Neural crest cell (in vitro differentiated cells): ENCODE data around the gene ATG2B. TPM values are rescaled to one million over a fixed set of nuclear protein-coding genes. Genes with fewer than 3 reads are reported as not detected.

Source experiments
- DNase-seq: peaks from one replicate; pipeline ENCODE4 v3.0.0; 2021; ENCODE audit warnings: low read depth, mixed read lengths, low spot score
- H3K27ac Mint-ChIP-seq: one replicate; pipeline ENCODE4 v1.8.0; 2021; ENCODE audit warnings: mild to moderate bottlenecking, mixed read lengths; ENCODE audit not compliant: unreplicated experiment
- H3K27me3 Mint-ChIP-seq: 2 replicates; pipeline ENCODE4 v1.8.0; 2021; ENCODE audit warnings: low read depth, mild to moderate bottlenecking, mixed read lengths
- H3K36me3 Mint-ChIP-seq: 2 replicates; pipeline ENCODE4 v1.8.0; 2021; ENCODE audit warnings: low read depth, mild to moderate bottlenecking, mixed read lengths
- H3K4me1 Mint-ChIP-seq: 2 replicates; pipeline ENCODE4 v1.8.0; 2021; ENCODE audit warnings: mixed read lengths
- H3K4me3 Mint-ChIP-seq: one replicate; pipeline ENCODE4 v1.8.0; 2021; ENCODE audit warnings: mild to moderate bottlenecking, mixed read lengths
- H3K9me3 Mint-ChIP-seq: 2 replicates; pipeline ENCODE4 v1.8.0; 2021; ENCODE audit warnings: mixed read lengths
- CTCF ChIP-seq: fragments of 200-600 bp; sonication (generic); conservative IDR thresholded peaks from 2 replicates; pipeline ENCODE4 v1.5.0; 2021; ENCODE audit warnings: antibody characterized with exemption, mild to moderate bottlenecking
- total RNA-seq: library from RNA; stranded (reverse); gene quantifications from 2 replicates; pipeline ENCODE4 v1.2.1, GENCODE V29; 2021

Gene ATG2B
- total RNA-seq, 1 donor from 2014 or later, result 19.5 TPM

GRCh38 chr14:96233661-96234060 lies 129.5 kb downstream of the ATG2B start:
- no peak overlapping the region for H3K27ac Mint-ChIP-seq
- no peak for TF ChIP-seq CTCF
- H3K9me3 Mint-ChIP-seq, result no peaks in the 10 kb centered on the region
- no peaks in the 10 kb centered on the region for H3K36me3 Mint-ChIP-seq
- DNase-seq, result no peak
- H3K27me3 Mint-ChIP-seq, result no peaks in the 10 kb centered on the region
- H3K4me1 Mint-ChIP-seq, result peaks cover 4% of the 10 kb centered on the region
- H3K4me3 Mint-ChIP-seq, result no peak overlapping the region

- H3K27me3 Mint-ChIP-seq, result no peaks in the 10 kb centered on the region
- no peak for TF ChIP-seq CTCF
- H3K36me3 Mint-ChIP-seq, result no peaks in the 10 kb centered on the region
- no peak overlapping the region for H3K27ac Mint-ChIP-seq
- peaks cover 1% of the 10 kb centered on the region for H3K9me3 Mint-ChIP-seq
- H3K4me1 Mint-ChIP-seq, result peaks cover 4% of the 10 kb centered on the region
- no peak for DNase-seq
- no peak overlapping the region for H3K4me3 Mint-ChIP-seq
These were observed 130.6 kb downstream of the ATG2B start for GRCh38 chr14:96232506-96232905.

- Mint-ChIP-seq H3K4me1 (peaks cover 4% of the 10 kb centered on the region), H3K27me3 (no peaks in the 10 kb centered on the region), H3K4me3 (no peak overlapping the region), H3K27ac (no peak overlapping the region), H3K36me3 (no peaks in the 10 kb centered on the region), H3K9me3 (peaks cover 2% of the 10 kb centered on the region)
- no peak for TF ChIP-seq CTCF
- no peak for DNase-seq
These were observed 131.5 kb downstream of the ATG2B start for GRCh38 chr14:96231526-96232130.

- Mint-ChIP-seq H3K36me3 (no peaks in the 10 kb centered on the region), H3K4me3 (no peak overlapping the region), H3K4me1 (peaks cover 4% of the 10 kb centered on the region), H3K27me3 (no peaks in the 10 kb centered on the region), H3K27ac (no peak overlapping the region), H3K9me3 (peaks cover 2% of the 10 kb centered on the region)
- no peak for TF ChIP-seq CTCF
- DNase-seq, result no peak
These were observed 132.1 kb downstream of the ATG2B start for GRCh38 chr14:96231056-96231455.

GRCh38 chr14:96229315-96229714 lies 133.8 kb downstream of the ATG2B start:
- Mint-ChIP-seq H3K27ac (no peak overlapping the region), H3K4me1 (peaks cover 4% of the 10 kb centered on the region), H3K4me3 (no peak overlapping the region), H3K9me3 (peaks cover 2% of the 10 kb centered on the region), H3K36me3 (no peaks in the 10 kb centered on the region), H3K27me3 (no peaks in the 10 kb centered on the region)
- no peak for DNase-seq
- no peak for TF ChIP-seq CTCF

Other genes starting within 250 kb of the ATG2B start
- 0.09 and 0.18 TPM in 2 replicates for gene BDKRB2, start 158.5 kb downstream of the ATG2B start, total RNA-seq
- gene BDKRB1, start 107.1 kb downstream of the ATG2B start, total RNA-seq, result not detected in 2 replicates
- 21.3 and 29.4 TPM in 2 replicates for gene GSKIP, start 185 bp upstream of the ATG2B start, total RNA-seq
- gene AK7, start 28.8 kb upstream of the ATG2B start, total RNA-seq, result 4.8 and 8.1 TPM in 2 replicates
- 209 and 215 TPM in 2 replicates for gene PAPOLA, start 139.0 kb upstream of the ATG2B start, total RNA-seq